Keratinocyte (primary cell): ENCODE results near the gene KCNJ6. TPM values are rescaled to one million over a fixed set of nuclear protein-coding genes. Genes with fewer than 3 reads are reported as not detected.

Source experiments
- DNase-seq: peaks from one replicate; pipeline ENCODE4 v3.0.0-alpha.2; 2011; ENCODE audit warnings: low read depth, missing footprints, low spot score
- FAIRE-seq: peaks from 2 replicates; lab custom pipeline; 2011; peaks lifted over from hg19 to GRCh38; lab: Jason Lieb, UNC
- H2AFZ ChIP-seq: 2 replicates; pipeline ENCODE4 v1.6.0; 2012; ENCODE audit warnings: low read length, control low read depth, inconsistent platforms; ENCODE audit not compliant: control insufficient read depth
- H3K27ac ChIP-seq: 2 replicates; pipeline ENCODE4 v1.5.1; 2011; ENCODE audit warnings: low read length; ENCODE audit not compliant: control insufficient read depth, insufficient read depth
- H3K27me3 ChIP-seq: 3 replicates; pipeline ENCODE4 v1.6.0; 2011; ENCODE audit warnings: low read length; ENCODE audit not compliant: control insufficient read depth, insufficient read depth; ENCODE audit errors: extremely low read depth
- H3K36me3 ChIP-seq, 2 experiments: 2 replicates in 1 of 2; 3 replicates in 1 of 2; pipeline ENCODE4 v1.5.1; 2011; ENCODE audit warnings: low read length in 2 of 2, mild to moderate bottlenecking in 1 of 2; ENCODE audit not compliant: control insufficient read depth in 2 of 2, insufficient read depth in 2 of 2; ENCODE audit errors: extremely low read depth in 1 of 2
- H3K4me1 ChIP-seq: 3 replicates; pipeline ENCODE4 v1.5.1; 2011; ENCODE audit warnings: low read length; ENCODE audit not compliant: control insufficient read depth, insufficient read depth; ENCODE audit errors: extremely low read depth
- H3K4me2 ChIP-seq: 3 replicates; pipeline ENCODE4 v1.6.0; 2011; ENCODE audit warnings: low read depth, low read length; ENCODE audit not compliant: control insufficient read depth, insufficient read depth; ENCODE audit errors: extremely low read depth
- H3K4me3 ChIP-seq, 3 experiments: fragments of 200-600 bp in 1 of 3; sonication (generic) in 1 of 3; 2 replicates in 2 of 3; 3 replicates in 1 of 3; pipeline ENCODE4 v1.5.1; 2011 to 2016; ENCODE audit warnings: low read length in 3 of 3, mild to moderate bottlenecking in 3 of 3, control low read depth in 2 of 3, inconsistent platforms in 1 of 3, low read depth in 1 of 3, mixed read lengths in 1 of 3, mixed run types in 1 of 3, moderate library complexity in 1 of 3; ENCODE audit not compliant: control insufficient read depth in 2 of 3, insufficient read depth in 2 of 3; ENCODE audit errors: extremely low read depth in 1 of 3
- H3K79me2 ChIP-seq: 2 replicates; pipeline ENCODE4 v1.6.0; 2012; ENCODE audit warnings: low read length; ENCODE audit not compliant: control insufficient read depth, insufficient read depth
- H3K9ac ChIP-seq: 3 replicates; pipeline ENCODE4 v1.6.0; 2011; ENCODE audit warnings: low read length; ENCODE audit not compliant: control insufficient read depth, insufficient read depth; ENCODE audit errors: extremely low read depth
- H3K9me1 ChIP-seq: 3 replicates; pipeline ENCODE4 v1.6.0; 2011; ENCODE audit warnings: low read length; ENCODE audit not compliant: control insufficient read depth, insufficient read depth; ENCODE audit errors: extremely low read depth
- H3K9me3 ChIP-seq: 2 replicates; pipeline ENCODE4 v1.5.1; 2012; ENCODE audit warnings: low read depth, low read length; ENCODE audit not compliant: control insufficient read depth
- H4K20me1 ChIP-seq: 3 replicates; pipeline ENCODE4 v1.6.0; 2011; ENCODE audit warnings: low read length; ENCODE audit not compliant: control insufficient read depth, insufficient read depth; ENCODE audit errors: extremely low read depth
- EZH2 ChIP-seq: IDR thresholded peaks from one replicate; pipeline ENCODE4 v1.6.1; 2012; ENCODE audit warnings: inconsistent platforms, mild to moderate bottlenecking, low read length, moderate library complexity
- dilution Hi-C: fragments of 300-500 bp; cut with MboI; formaldehyde crosslinking; loops from one replicate; pipeline ENCODE4 v1.7.0; 2020; ENCODE audit warnings: low sequenced_read_pairs; ENCODE audit not compliant: extremely low pct_ligation_motif_present
- polyA plus RNA-seq, 5 experiments: library from polyadenylated mRNA; depleted of rRNA in 3 of 5; stranded (reverse) in 3 of 5; stranded (forward) in 1 of 5; unstranded in 1 of 5; fragments of >200 nt; gene quantifications; 1 replicate in 1 of 5; 2 replicates in 3 of 5; 3 replicates in 1 of 5; pipeline versions ENCODE4 v1.2.1 to v1.2.3, GENCODE V29; 2011 to 2012; ENCODE audit warnings: missing spikeins in 2 of 5, low read depth in 1 of 5, low replicate concordance in 1 of 5
- TF ChIP-seq, protein P1 (sequence below), 3 experiments: IDR thresholded peaks in 1 of 3; conservative IDR thresholded peaks in 1 of 3; optimal IDR thresholded peaks in 1 of 3; 2 replicates in 2 of 3; 3 replicates in 1 of 3; pipeline versions ENCODE3 to v1.5.1; 2011; ENCODE audit warnings: low read length in 3 of 3, mild to moderate bottlenecking in 3 of 3, moderate library complexity in 2 of 3, control low read depth in 1 of 3, inconsistent platforms in 1 of 3; ENCODE audit not compliant: insufficient read depth in 2 of 3; ENCODE audit errors: extremely low read depth in 1 of 3

Gene KCNJ6
- polyA plus RNA-seq, 1 donor (not counting 4 experiments of a cell fraction or from before 2014, with no cell fraction given), result not detected

DNA sequence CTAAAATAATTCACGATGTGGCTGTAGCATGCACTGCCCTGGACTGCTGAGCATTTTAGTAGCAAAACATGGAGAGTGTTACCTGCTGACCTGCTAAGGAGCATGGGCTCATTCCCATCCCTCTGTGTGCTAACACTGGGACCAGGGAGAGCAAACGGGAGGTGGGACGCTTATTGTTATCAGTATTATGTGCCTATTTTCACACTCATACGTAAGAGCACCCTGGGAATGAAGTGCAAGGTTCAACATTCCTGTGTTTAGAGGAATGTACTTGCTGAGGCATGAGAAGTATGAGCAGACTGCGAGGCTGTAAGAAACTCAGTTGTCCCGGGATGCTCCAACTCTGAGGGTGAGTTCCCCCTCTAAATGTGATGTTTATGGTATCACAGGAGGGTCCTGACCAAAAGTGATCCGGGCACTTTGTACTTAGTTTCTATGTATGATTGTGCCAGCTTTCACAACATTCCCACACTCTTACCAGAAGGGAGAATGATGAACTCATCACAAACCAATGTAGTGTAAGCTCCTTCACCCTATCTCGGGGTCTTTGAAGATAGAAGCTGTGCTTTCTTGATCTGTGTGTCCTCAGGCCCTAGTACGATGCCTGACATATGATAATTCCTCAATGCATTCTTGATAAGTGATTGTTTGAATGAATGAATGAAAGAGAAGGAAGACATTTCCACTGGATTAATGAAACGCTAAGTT is 164.8 kb downstream of the KCNJ6 start:
- Histone ChIP-seq H3K4me1 (no peaks in the 10 kb centered on the region), H3K4me2 (no peak overlapping the region), H3K9me3 (no peaks in the 10 kb centered on the region), H3K27me3 (peaks cover 2% of the 10 kb centered on the region), H3K9ac (no peak overlapping the region), H3K79me2 (no peaks in the 10 kb centered on the region), H3K4me3 (no peak overlapping the region), H3K9me1 (no peaks in the 10 kb centered on the region), H4K20me1 (no peaks in the 10 kb centered on the region), H2AFZ (no peak overlapping the region), H3K36me3 (no peaks in the 10 kb centered on the region), H3K27ac (no peak overlapping the region)
- DNase-seq (no peak), FAIRE-seq (no peak)
- TF ChIP-seq, protein P1, sequence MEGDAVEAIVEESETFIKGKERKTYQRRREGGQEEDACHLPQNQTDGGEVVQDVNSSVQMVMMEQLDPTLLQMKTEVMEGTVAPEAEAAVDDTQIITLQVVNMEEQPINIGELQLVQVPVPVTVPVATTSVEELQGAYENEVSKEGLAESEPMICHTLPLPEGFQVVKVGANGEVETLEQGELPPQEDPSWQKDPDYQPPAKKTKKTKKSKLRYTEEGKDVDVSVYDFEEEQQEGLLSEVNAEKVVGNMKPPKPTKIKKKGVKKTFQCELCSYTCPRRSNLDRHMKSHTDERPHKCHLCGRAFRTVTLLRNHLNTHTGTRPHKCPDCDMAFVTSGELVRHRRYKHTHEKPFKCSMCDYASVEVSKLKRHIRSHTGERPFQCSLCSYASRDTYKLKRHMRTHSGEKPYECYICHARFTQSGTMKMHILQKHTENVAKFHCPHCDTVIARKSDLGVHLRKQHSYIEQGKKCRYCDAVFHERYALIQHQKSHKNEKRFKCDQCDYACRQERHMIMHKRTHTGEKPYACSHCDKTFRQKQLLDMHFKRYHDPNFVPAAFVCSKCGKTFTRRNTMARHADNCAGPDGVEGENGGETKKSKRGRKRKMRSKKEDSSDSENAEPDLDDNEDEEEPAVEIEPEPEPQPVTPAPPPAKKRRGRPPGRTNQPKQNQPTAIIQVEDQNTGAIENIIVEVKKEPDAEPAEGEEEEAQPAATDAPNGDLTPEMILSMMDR (optimal IDR thresholded peaks at IDR 0.05 in 1 of 3, IDR thresholded peaks at IDR 0.05 in 1 of 3, conservative IDR thresholded peaks at IDR 0.05 in 1 of 3; ENCODE audit: extremely low read depth in 1 of 3, insufficient read depth in 2 of 3, low read length in 3 of 3), result no peak
- no peak for TF ChIP-seq EZH2
- dilution Hi-C loops, result no loop called here

DNA sequence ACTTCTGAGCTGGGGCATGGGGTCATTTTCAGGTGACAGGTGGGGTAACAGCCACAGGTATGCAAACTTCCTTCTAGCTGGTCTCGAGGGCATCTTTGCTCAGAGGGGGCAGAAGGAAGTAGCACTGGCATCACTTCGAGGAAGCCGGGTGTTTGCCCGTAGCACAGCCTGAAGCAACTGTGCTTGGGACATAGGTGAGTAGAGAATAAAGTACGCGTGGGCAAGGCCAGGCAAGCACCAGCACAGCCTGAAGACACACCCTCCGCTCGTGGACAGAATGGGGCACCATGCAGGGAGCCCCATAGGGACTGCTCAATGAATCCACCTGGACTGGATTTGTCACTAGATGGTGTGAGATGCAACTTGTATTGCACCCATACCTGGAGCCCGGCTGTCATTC is 167.1 kb downstream of the KCNJ6 start:
- H2AFZ ChIP-seq, result no peak overlapping the region
- DNase-seq (no peak), FAIRE-seq (peak; percentile 5)
- TF ChIP-seq EZH2, result no peak
- TF ChIP-seq, protein P1 (optimal IDR thresholded peaks at IDR 0.05 in 1 of 3, IDR thresholded peaks at IDR 0.05 in 1 of 3, conservative IDR thresholded peaks at IDR 0.05 in 1 of 3; ENCODE audit: extremely low read depth in 1 of 3, insufficient read depth in 2 of 3, low read length in 3 of 3), result no peak
- no peaks in the 10 kb centered on the region for H3K9me1 ChIP-seq
- H3K27ac ChIP-seq, result no peak overlapping the region
- H3K36me3 ChIP-seq, result no peaks in the 10 kb centered on the region
- no peaks in the 10 kb centered on the region for H3K79me2 ChIP-seq
- H3K9me3 ChIP-seq, result no peaks in the 10 kb centered on the region
- no peak overlapping the region for H3K9ac ChIP-seq
- no peak overlapping the region for H3K4me2 ChIP-seq
- dilution Hi-C loops, result loop anchor here (25.0 kb wide), 1 partner anchor 388 kb away; no protein-coding TSS in a partner anchor
- H3K4me1 ChIP-seq, result no peaks in the 10 kb centered on the region
- no peak overlapping the region for H3K4me3 ChIP-seq
- no peaks in the 10 kb centered on the region for H3K27me3 ChIP-seq
- H4K20me1 ChIP-seq, result no peaks in the 10 kb centered on the region
